Smooth muscle cell of the pulmonary artery (primary cell): Measurements from ENCODE around the gene CACNA1G. TPM values are rescaled to one million over a fixed set of nuclear protein-coding genes. Genes with fewer than 3 reads are reported as not detected.

ENCODE experiments used
- total RNA-seq: library from RNA; depleted of rRNA; stranded (reverse); fragments of >200 nt; gene quantifications from 2 replicates; pipeline ENCODE4 v1.2.3, GENCODE V29; 2014

The CACNA1G gene
- total RNA-seq = 0.59 and 0.65 TPM in 2 replicates

DNA sequence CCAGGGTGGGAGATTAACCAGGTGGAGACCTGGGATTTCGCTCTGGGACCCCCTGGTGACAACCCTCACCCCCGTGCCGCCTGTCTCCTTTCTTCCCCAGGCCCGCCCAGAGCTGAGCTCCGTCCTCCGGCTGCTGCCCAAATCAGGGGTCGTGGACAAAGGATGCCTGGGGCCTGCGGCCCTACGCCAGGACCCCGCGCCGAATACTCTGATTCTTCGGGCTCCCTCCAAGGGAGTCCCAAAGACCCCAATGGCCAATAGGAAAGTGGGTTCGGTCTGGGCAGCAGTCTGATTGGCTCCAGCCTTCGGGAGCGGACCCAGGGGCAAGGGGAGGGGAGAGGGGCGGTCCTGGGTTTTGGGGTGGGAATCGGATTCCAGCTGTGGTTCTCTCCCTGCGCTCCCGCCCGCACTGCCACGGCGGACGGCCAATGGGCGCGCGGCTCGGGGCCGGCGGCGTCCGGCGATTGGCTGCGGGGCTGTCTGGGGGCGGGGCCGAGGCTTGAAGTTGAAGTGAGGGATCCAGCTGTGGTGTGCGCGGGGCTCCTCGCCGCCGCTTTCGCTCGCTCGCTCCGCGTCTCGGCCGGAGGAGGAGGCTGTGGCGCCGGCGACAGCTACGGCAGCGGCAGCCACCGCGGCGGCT is at the start of gene CACNA1G:
CACNA1G (plus strand) TSS at position 531 of the 640 bp plus-strand sequence. CDS start 745 bp downstream, outside the sequence.

GRCh38 chr17:50532452-50533024 is 28.0 kb upstream of the CACNA1G start, which contains the start of gene EPN3:
TSS of gene EPN3 (plus strand) at chr17:50532735. CDS start at chr17:50536557, 3,822 bp downstream.

DNA sequence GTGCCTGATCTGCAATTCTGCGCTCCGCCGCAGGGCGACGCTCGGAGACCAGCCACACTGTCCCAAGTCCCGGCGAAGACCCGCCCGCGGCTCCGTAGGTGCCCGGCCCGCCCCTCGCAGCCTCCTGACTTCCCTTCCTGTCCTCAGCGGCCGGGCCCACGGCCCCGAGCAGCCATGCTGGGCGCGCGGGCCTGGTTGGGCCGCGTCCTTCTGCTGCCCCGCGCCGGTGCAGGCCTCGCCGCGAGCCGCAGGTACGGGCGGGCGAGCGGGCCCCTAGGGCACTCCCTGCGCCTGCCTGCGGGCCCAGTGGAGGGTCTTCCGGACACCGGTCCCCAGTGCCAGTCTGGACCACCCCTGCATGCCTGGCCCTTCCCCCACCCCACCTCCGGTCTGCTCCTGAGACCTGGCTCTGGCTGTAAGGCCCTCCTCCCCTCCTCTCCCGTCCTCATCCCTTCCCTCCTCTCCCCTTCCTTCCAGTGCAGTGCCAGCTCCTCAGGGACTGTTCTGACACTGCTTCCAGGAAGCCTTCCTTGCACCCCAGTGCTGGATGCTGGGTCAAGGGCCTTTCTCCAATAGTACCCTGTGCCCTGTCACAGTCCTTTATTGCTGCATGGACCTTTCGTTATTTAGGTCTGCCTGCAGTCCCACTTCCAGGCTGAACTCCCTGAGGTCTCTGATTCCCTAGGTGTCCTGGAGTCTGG is 13.3 kb upstream of the CACNA1G start, which contains the start of gene SPATA20:
SPATA20 (plus strand) TSS at position 140 of the 701 bp plus-strand sequence; CDS start at position 175, 35 bp downstream.

GRCh38 chr17:50634224-50634914 is 73.9 kb downstream of the CACNA1G start, which contains the start of gene ABCC3:
TSS of gene ABCC3 (plus strand) at chr17:50634881. CDS start at chr17:50634937, 56 bp downstream.

Other genes with a start within 250 kb of the CACNA1G start
- 72.3 and 98.2 TPM in 2 replicates for gene XYLT2, start 214.6 kb upstream of the CACNA1G start, total RNA-seq
- 27.3 and 30.0 TPM in 2 replicates for gene MRPL27, start 187.5 kb upstream of the CACNA1G start, total RNA-seq
- gene EME1, start 187.5 kb upstream of the CACNA1G start, total RNA-seq = 2.0 and 4.0 TPM in 2 replicates
- 158 and 162 TPM in 2 replicates for gene LRRC59, start 163.2 kb upstream of the CACNA1G start, total RNA-seq
- 17.5 and 36.8 TPM in 2 replicates for gene ACSF2, start 134.5 kb upstream of the CACNA1G start, total RNA-seq
- gene CHAD, start 91.8 kb upstream of the CACNA1G start, total RNA-seq = not detected in 2 replicates
- gene RSAD1, start 81.9 kb upstream of the CACNA1G start, total RNA-seq = 13.8 and 25.9 TPM in 2 replicates
- 1.6 and 1.7 TPM in 2 replicates for gene MYCBPAP, start 52.3 kb upstream of the CACNA1G start, total RNA-seq
- 0.07 TPM in 1 of 2 replicates, not detected in the other for gene EPN3, start 28.0 kb upstream of the CACNA1G start, total RNA-seq
- 57.2 and 57.9 TPM in 2 replicates for gene SPATA20, start 13.5 kb upstream of the CACNA1G start, total RNA-seq
- gene ABCC3, start 74.2 kb downstream of the CACNA1G start, total RNA-seq = 18.2 and 29.7 TPM in 2 replicates
- 28.4 and 30.6 TPM in 2 replicates for gene ANKRD40, start 147.2 kb downstream of the CACNA1G start, total RNA-seq
- 18.5 and 20.4 TPM in 2 replicates for gene LUC7L3, start 158.9 kb downstream of the CACNA1G start, total RNA-seq
- gene ANKRD40CL, start 206.8 kb downstream of the CACNA1G start, total RNA-seq = not detected in 2 replicates